RWPE2 (cell line): ENCODE measurements around the gene ERBB4.
A peak's percentile ranks its signal among the peaks of the same experiment; 100 is the strongest.

ENCODE experiments used
- ATAC-seq: fragments of 200-7000 bp; cut with Tn5 transposase; 3 replicates; pipeline ENCODE4 v1.9.1; 2021; ENCODE audit warnings: low read depth
- DNase-seq: peaks from one replicate; pipeline ENCODE4 v3.0.0-alpha.2; 2020; ENCODE audit warnings: low spot score
- H3K27ac ChIP-seq: fragments of 450-650 bp; 2 replicates; pipeline ENCODE4 v1.5.1; 2017; ENCODE audit warnings: mild to moderate bottlenecking; ENCODE audit not compliant: poor library complexity, severe bottlenecking
- H3K27me3 ChIP-seq: fragments of 250-450 bp; sonication (Bioruptor Pico); 2 replicates; pipeline ENCODE4 v1.5.1; 2021; ENCODE audit warnings: mild to moderate bottlenecking, moderate library complexity; ENCODE audit not compliant: insufficient read depth, poor library complexity, severe bottlenecking
- H3K36me3 ChIP-seq: fragments of 250-450 bp; sonication (Bioruptor Pico); 2 replicates; pipeline ENCODE4 v1.5.1; 2020; ENCODE audit warnings: low read depth, mild to moderate bottlenecking, moderate library complexity
- H3K4me1 ChIP-seq: fragments of 250-450 bp; sonication (Bioruptor Pico); 2 replicates; pipeline ENCODE4 v1.5.1; 2021; ENCODE audit warnings: mild to moderate bottlenecking, moderate library complexity; ENCODE audit not compliant: insufficient read depth, poor library complexity, severe bottlenecking
- H3K4me3 ChIP-seq: fragments of 250-450 bp; sonication (Bioruptor Pico); 2 replicates; pipeline ENCODE4 v1.5.1; 2021; ENCODE audit warnings: mild to moderate bottlenecking, moderate library complexity; ENCODE audit not compliant: severe bottlenecking
- H3K9me3 ChIP-seq: fragments of 250-450 bp; sonication (Bioruptor Pico); 2 replicates; pipeline ENCODE4 v1.5.1; 2021; ENCODE audit warnings: mild to moderate bottlenecking, moderate library complexity; ENCODE audit not compliant: severe bottlenecking
- TF ChIP-seq, protein P1 (sequence below): fragments of 450-650 bp; IDR thresholded peaks from one replicate; pipeline ENCODE4 v1.5.1; 2017; ENCODE audit warnings: mild to moderate bottlenecking, moderate library complexity; ENCODE audit not compliant: poor library complexity, severe bottlenecking

ERBB4 gene

DNA sequence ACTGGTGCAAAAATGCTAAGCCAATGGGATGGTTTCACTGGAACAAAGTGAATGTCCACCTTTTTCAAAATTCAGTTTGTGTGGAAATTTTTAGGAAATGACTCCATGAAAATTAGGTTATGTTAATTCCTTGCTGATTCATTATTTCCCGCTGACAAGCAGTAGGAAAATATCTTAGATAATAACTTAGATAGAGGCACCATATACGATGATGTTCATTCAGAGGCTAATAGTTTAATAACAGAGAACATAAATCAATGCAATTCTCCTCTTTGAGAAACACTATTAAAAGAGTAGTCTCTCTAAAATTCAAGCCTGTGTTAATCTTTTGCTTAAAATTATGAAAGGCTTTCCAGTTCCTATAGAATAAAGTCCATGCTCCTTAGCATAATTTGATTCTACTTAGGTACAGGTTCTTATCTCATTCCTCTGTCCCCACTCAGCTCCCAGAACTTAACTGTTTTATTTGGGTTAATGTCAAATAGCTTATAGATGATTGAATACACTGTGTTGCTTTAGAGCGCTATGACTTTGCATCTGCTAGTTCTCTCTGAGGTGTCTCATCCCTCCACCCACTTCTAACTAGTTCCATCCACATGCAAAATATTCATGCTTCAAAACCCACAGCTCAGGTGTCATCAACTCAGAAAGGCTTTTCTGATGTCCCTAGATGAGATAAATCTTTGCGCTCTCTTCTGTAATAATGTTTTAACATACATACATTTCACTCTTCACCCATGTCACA, 503.6 kb downstream of the ERBB4 start:
- DNase-seq (no peak), ATAC-seq (no peak)
- Histone ChIP-seq H3K36me3 (no peaks in the 10 kb centered on the region), H3K4me3 (no peak overlapping the region), H3K27ac (no peak overlapping the region), H3K9me3 (no peaks in the 10 kb centered on the region), H3K27me3 (no peaks in the 10 kb centered on the region), H3K4me1 (peaks cover 12% of the 10 kb centered on the region)
- TF ChIP-seq, protein P1, sequence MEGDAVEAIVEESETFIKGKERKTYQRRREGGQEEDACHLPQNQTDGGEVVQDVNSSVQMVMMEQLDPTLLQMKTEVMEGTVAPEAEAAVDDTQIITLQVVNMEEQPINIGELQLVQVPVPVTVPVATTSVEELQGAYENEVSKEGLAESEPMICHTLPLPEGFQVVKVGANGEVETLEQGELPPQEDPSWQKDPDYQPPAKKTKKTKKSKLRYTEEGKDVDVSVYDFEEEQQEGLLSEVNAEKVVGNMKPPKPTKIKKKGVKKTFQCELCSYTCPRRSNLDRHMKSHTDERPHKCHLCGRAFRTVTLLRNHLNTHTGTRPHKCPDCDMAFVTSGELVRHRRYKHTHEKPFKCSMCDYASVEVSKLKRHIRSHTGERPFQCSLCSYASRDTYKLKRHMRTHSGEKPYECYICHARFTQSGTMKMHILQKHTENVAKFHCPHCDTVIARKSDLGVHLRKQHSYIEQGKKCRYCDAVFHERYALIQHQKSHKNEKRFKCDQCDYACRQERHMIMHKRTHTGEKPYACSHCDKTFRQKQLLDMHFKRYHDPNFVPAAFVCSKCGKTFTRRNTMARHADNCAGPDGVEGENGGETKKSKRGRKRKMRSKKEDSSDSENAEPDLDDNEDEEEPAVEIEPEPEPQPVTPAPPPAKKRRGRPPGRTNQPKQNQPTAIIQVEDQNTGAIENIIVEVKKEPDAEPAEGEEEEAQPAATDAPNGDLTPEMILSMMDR, result no peak

DNA sequence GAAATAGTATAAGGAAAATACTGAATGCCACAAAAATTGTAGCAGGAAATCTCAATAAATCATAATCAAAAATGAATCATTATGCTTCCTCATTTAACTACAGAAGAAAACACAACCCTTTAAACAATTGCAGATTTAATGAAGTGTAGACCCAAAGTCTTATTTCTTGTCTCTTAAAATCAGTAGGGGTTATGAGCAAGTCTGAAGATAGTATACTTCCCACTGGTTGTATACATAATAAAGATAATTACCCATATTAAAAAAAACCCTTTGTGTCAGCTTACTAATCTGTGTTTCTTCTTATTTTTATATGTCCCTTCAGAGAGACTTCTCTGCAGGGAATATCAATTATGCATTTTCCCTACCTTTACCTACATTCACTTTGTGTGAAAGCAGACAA, 504.7 kb downstream of the ERBB4 start:
- Histone ChIP-seq H3K27me3 (no peaks in the 10 kb centered on the region), H3K4me3 (no peak overlapping the region), H3K4me1 (peaks cover 12% of the 10 kb centered on the region), H3K27ac (no peak overlapping the region), H3K36me3 (no peaks in the 10 kb centered on the region), H3K9me3 (no peaks in the 10 kb centered on the region)
- no peak for DNase-seq
- no peak for ATAC-seq
- TF ChIP-seq, protein P1, result no peak

DNA sequence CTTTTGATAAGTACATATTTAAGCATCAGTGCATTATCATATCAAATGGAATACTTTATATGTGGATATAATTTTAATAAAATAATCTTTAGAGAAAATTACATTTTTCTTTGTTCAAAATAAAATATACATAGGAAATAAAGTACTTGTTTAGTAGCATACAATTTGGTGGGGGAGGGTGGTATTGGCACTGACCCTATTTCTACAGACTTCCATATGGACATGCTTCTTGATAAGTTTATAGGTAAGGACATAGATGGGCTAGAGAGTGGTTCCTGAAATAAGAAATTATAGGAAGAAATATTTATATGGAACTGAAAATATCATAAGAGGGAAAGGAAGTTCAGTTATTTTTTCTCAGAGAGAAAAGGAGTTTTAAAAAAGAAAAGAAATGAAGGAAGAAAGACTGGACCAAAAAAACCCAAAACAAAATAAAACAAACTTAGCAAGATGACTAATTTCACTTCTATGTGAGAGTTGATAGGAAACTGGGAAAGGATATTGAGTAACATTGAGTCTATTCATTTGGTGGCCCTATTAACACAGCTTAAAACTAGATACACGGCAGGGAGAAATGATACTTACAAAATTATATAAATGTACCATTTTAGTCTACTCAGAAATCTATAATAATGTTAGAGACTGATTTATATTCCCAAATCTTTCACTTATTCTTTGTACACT, 505.9 kb downstream of the ERBB4 start:
- H3K4me3 ChIP-seq, result no peak overlapping the region
- no peak overlapping the region for H3K27ac ChIP-seq
- H3K36me3 ChIP-seq, result no peaks in the 10 kb centered on the region
- ATAC-seq (peak; percentile 72), DNase-seq (no peak)
- H3K4me1 ChIP-seq, result peaks cover 12% of the 10 kb centered on the region
- TF ChIP-seq, protein P1, result no peak
- no peaks in the 10 kb centered on the region for H3K27me3 ChIP-seq
- H3K9me3 ChIP-seq, result no peaks in the 10 kb centered on the region

DNA sequence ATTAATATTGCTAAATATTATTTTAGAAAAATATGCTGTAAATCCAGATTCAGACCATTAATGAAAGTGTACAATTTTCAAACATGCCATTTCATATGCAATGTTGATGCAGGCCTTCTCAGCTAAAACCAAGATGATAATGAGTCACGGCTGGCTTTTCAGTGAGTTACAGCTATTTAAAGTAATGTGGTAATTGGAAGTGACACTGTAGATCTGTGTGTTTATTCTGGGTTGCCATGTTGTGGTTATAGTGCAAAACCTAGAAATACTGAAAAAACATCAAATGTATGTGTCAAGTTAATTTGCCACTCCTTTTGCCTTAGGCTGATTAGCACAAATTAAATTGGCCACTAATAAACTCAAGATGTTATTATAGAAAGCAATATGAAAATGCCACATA, 506.6 kb downstream of the ERBB4 start:
- Histone ChIP-seq H3K36me3 (no peaks in the 10 kb centered on the region), H3K4me1 (peaks cover 12% of the 10 kb centered on the region), H3K27me3 (no peaks in the 10 kb centered on the region), H3K9me3 (no peaks in the 10 kb centered on the region), H3K27ac (no peak overlapping the region), H3K4me3 (no peak overlapping the region)
- no peak for DNase-seq
- TF ChIP-seq, protein P1, result no peak
- peak; percentile 77 for ATAC-seq

DNA sequence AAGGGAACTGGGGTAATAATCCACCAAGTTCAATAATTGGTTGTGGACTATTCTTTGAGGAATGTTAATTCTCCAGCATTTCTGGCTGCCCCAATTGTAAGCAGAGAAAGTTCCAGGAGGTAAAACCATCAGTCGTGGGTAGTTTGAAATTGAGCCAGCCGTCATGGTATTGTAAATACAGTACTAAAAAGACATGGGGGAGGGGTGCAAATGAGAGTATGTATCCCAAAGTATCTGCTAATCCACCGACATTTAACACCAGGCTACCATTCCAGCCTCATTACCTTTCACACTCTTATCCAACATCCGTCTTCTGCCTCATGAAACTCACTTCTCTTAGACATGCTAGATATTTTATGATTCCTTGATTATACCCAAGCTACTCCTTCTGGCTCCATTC, 507.9 kb downstream of the ERBB4 start:
- no peak for DNase-seq
- TF ChIP-seq, protein P1, result no peak
- no peaks in the 10 kb centered on the region for H3K9me3 ChIP-seq
- ATAC-seq, result no peak
- peaks cover 12% of the 10 kb centered on the region for H3K4me1 ChIP-seq
- no peak overlapping the region for H3K27ac ChIP-seq
- H3K4me3 ChIP-seq, result no peak overlapping the region
- no peaks in the 10 kb centered on the region for H3K27me3 ChIP-seq
- H3K36me3 ChIP-seq, result no peaks in the 10 kb centered on the region
